Measurements from ENCODE around the gene DCBLD2. TPM values are rescaled to one million over a fixed set of nuclear protein-coding genes. Genes with fewer than 3 reads are reported as not detected.

DCBLD2 gene
- total RNA-seq, 2 donors from 2014 or later: 15.3 to 22.4 TPM

DNA sequence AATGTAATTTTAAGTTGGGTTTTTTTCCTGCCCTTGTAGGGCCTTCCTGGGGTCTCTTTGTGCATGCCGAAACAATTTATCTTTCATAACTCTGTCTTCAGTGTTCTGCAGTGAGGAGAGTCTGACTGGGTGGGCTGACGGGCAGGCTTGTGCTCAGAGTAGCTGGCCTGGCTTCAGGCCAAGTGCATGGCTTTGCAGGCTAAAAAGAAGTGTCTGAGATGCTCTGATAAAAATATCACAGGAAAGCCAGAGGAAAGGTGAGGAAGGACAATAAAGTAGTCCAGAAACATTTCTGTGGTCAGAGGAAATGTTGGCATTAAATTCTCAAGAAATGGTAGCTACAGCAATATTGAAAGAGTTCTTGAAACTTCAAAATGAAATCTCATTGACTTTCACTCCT, 112.8 kb downstream of the DCBLD2 start:
- Histone ChIP-seq H3K4me1 (peaks cover 18% of the 10 kb centered on the region), H3K27me3 (no peaks in the 10 kb centered on the region), H3K4me3 (no peak overlapping the region), H3K27ac (no peak overlapping the region), H3K9me3 (no peaks in the 10 kb centered on the region), H3K36me3 (replicated peaks in 1 of 2; ENCODE audit: insufficient read depth in 1 of 2, low read depth in 2 of 2) (peaks cover 0 to 2% of the 10 kb centered on the region in 2 donors)
- TF ChIP-seq, protein P1, sequence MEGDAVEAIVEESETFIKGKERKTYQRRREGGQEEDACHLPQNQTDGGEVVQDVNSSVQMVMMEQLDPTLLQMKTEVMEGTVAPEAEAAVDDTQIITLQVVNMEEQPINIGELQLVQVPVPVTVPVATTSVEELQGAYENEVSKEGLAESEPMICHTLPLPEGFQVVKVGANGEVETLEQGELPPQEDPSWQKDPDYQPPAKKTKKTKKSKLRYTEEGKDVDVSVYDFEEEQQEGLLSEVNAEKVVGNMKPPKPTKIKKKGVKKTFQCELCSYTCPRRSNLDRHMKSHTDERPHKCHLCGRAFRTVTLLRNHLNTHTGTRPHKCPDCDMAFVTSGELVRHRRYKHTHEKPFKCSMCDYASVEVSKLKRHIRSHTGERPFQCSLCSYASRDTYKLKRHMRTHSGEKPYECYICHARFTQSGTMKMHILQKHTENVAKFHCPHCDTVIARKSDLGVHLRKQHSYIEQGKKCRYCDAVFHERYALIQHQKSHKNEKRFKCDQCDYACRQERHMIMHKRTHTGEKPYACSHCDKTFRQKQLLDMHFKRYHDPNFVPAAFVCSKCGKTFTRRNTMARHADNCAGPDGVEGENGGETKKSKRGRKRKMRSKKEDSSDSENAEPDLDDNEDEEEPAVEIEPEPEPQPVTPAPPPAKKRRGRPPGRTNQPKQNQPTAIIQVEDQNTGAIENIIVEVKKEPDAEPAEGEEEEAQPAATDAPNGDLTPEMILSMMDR (IDR thresholded peaks at IDR 0.05): no peak
- TF ChIP-seq POLR2A (IDR thresholded peaks at IDR 0.05): no peak
- 43 to 59% methylated on average over 2 of the region's 2 CpGs for WGBS, 2 donors
- intact Hi-C loops (cut with DNase I): no loop called here
- no peak for ATAC-seq
- no peak for DNase-seq

GRCh38 chr3:98787181-98787580, 114.3 kb downstream of the DCBLD2 start:
- DNase-seq (no peak), ATAC-seq (no peak)
- H3K4me3 ChIP-seq: no peak overlapping the region
- peaks cover 0 to 2% of the 10 kb centered on the region in 2 donors for H3K36me3 ChIP-seq (replicated peaks in 1 of 2; ENCODE audit: insufficient read depth in 1 of 2, low read depth in 2 of 2)
- H3K27me3 ChIP-seq: no peaks in the 10 kb centered on the region
- no peak for TF ChIP-seq POLR2A (IDR thresholded peaks at IDR 0.05)
- TF ChIP-seq, protein P1 (IDR thresholded peaks at IDR 0.05): no peak
- peaks cover 23% of the 10 kb centered on the region for H3K4me1 ChIP-seq
- H3K9me3 ChIP-seq: no peaks in the 10 kb centered on the region
- 44 to 46% methylated on average over 2 of the region's 2 CpGs for WGBS, 2 donors
- intact Hi-C loops (cut with DNase I): no loop called here
- no peak overlapping the region for H3K27ac ChIP-seq

DNA sequence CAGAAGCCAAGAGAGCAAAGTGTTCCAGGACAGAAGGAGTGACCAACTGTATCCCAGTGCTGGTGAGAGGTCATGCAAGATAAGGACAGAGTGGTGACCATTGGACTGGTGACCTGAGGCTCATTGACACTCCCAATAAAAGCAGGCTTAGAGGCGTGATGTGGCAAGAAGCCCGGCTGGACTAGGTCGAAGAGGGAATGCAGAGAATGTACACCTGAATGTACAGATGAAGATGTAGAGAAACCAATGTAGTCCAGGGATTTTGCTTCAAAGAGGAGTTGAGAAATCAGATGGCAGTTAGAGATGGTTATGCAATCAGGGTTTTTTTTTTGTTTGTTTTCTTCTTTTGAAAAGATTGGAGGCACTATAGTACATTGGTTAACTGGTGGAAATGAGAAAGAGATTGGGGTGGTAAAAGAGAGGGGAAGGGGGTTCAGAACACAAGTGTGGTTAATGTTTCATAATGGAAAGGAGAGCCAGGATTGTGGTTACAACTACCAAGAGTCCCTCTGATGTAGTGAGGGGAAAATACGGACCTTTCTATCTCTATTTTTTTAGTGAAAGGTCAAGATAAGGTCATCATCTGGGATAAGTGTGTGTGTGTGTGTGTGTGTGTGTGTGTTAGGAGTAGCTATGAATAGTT, 115.0 kb downstream of the DCBLD2 start:
- Histone ChIP-seq H3K4me3 (no peak overlapping the region), H3K9me3 (no peaks in the 10 kb centered on the region), H3K4me1 (peaks cover 23% of the 10 kb centered on the region), H3K27ac (no peak overlapping the region), H3K36me3 (replicated peaks in 1 of 2; ENCODE audit: insufficient read depth in 1 of 2, low read depth in 2 of 2) (no peaks in the 10 kb centered on the region), H3K27me3 (no peaks in the 10 kb centered on the region)
- intact Hi-C loops (cut with DNase I): no loop called here
- no peak for TF ChIP-seq POLR2A (IDR thresholded peaks at IDR 0.05)
- TF ChIP-seq, protein P1 (IDR thresholded peaks at IDR 0.05): no peak
- ATAC-seq: no peak
- DNase-seq: no peak
- WGBS, 2 donors: 64 to 80% methylated on average over 4 of the region's 4 CpGs

DNA sequence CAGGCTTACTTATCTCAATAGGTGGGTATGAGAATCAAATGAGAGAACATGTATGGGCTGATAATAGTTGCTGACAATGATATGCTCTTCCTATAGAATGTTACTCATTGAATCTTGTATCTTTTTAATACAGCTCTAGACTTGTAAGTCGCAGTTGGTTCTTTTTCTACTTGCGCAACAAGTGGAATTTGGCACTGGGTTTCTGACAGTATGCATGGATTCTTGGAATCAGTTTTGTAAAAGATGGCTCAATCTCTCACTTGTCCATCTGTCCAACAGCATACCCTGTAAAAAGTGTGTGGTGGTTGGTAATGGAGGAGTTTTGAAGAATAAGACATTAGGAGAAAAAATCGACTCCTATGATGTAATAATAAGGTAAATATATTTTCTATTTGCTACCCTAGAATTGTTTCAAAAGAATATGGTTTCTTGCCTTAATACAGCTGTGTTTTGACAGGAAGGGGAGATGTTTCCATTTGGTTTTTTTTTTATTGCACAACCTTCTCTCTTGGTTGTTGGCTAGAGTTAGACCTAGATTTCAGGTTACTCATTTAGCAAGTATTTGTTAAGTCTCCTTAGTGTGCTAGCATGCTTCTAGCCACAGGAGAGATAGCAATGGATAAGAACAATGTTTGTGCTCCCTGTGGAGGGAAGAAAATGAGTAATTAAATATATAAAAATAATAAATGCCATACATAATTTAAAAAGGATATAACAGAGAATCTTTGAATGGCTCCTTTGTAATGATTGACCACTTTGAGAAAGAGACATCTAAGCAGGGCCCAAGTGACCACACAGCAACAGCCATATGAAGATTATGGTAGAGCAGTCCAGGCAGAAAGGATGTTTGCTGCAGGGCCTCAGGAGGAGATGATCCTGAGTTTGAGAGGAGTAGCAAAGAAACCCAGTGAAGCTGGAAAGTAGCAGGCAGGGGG, 116.6 kb downstream of the DCBLD2 start:
- 66 to 75% methylated on average over 3 of the region's 3 CpGs for WGBS, 2 donors
- no peaks in the 10 kb centered on the region for H3K27me3 ChIP-seq
- no peaks in the 10 kb centered on the region for H3K36me3 ChIP-seq (replicated peaks in 1 of 2; ENCODE audit: insufficient read depth in 1 of 2, low read depth in 2 of 2)
- no peaks in the 10 kb centered on the region for H3K9me3 ChIP-seq
- no peak overlapping the region for H3K4me3 ChIP-seq
- no peak for DNase-seq
- intact Hi-C loops (cut with DNase I): no loop called here
- H3K27ac ChIP-seq: peak overlapping the region in 1 of 4 donors; percentile 60
- ATAC-seq: peak; percentile 48
- TF ChIP-seq, protein P1 (IDR thresholded peaks at IDR 0.05): no peak
- TF ChIP-seq POLR2A (IDR thresholded peaks at IDR 0.05): no peak
- peaks cover 24% of the 10 kb centered on the region for H3K4me1 ChIP-seq

All from body of pancreas (tissue), 4 donors.